Nucleus accumbens (tissue), 56 donors: ENCODE measurements around the gene KRTAP10-7.
"Not testable (repeated sequence)": the region's sequence is repeated elsewhere in the genome, so short reads cannot be mapped to it uniquely, and the experiment has no call there.

ENCODE experiments used
- DNase-seq, 56 donors: peaks; one replicate each; lab custom pipeline; 2025; lab: John Stamatoyannopoulos, UW

The KRTAP10-7 gene

DNA sequence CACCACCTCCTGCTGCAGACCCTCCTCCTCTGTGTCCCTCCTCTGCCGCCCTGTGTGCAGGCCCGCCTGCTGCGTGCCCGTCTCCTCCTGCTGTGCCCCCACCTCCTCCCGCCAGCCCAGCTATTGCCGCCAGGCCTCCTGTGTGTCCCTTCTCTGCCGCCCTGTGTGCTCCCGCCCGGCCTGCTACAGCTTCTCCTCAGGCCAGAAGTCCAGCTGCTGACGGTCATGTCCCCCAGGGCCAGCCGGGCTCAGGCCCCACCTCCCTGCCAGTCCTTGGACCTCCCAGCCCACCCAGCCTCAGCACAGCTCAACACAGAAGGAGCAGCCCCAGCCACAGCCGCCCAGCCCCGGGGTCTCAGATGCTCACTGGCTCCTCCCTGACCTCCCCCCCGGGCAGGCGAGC lies 27.4 kb downstream of the KRTAP10-7 start:
- DNase-seq: not testable (repeated sequence)

DNA sequence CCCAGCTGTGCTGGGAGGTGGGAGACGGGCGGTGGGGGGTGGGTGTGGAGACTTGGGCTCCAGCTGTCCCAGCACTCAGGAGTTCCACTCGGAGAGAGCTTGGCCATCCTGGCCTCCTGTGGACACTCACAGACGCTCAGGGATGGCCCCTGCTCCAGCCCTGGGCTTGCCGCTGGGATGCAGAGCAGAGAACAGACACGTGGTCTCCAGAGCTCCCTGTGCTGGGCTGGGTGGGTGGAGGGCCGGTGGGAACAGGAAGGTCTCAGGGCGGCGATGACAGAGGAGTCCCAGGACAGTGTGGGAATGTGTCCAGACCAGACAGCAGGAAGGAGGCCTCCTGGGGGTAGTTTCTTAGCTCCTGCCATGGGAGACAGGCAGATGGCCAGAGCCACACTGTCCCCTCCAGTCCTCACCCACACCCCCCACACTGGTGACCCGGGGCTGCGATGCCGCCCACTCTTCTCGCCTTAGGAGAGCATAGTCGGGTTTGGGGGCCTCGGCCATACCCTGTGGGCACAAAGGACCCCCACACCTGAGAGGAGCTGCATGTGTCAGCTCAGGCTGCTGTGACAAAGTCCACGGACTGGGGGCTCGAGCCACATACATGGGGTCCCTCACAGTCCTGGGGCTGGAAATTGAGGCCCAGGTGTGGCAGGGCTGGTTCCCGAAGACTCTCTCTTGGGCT lies 28.5 kb downstream of the KRTAP10-7 start:
- no peak for DNase-seq

DNA sequence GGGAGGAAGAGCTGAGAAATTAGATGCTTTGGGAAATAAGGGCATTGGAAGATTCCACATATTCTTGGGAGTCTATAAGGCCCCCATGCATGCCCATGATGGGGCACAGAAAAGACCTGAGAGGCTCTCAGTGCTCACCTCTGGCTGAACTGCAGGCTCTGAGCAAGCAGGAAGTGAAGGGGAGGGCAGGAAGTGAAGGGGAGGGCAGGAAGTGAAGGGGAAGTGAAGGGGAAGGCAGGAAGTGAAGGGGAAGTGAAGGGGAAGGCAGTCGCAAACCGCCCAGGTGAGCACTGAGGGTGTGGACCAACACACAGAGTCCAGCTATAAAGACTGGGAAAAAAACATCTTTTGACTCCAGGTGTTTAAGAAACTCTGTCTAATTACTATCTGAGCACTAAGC lies 30.0 kb downstream of the KRTAP10-7 start:
- DNase-seq: no peak

DNA sequence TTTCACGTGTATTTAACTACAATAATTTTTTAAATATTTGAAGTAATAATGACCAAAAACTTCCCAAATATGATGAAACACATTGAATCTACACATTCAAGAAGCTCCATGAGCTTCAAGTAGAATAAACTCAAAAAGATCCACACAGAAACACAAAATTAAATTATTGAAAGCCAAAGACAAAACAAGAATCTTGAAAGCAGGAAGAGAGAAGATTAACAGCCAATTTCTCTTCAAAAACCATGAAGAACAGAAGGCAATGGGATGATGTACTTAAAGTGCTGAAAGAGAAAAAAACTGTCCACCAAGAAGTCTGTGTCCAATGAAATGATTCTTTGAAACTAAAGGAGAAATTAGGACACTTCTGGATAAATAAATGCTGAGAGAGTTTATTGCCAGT lies 31.7 kb downstream of the KRTAP10-7 start:
- DNase-seq: no peak

DNA sequence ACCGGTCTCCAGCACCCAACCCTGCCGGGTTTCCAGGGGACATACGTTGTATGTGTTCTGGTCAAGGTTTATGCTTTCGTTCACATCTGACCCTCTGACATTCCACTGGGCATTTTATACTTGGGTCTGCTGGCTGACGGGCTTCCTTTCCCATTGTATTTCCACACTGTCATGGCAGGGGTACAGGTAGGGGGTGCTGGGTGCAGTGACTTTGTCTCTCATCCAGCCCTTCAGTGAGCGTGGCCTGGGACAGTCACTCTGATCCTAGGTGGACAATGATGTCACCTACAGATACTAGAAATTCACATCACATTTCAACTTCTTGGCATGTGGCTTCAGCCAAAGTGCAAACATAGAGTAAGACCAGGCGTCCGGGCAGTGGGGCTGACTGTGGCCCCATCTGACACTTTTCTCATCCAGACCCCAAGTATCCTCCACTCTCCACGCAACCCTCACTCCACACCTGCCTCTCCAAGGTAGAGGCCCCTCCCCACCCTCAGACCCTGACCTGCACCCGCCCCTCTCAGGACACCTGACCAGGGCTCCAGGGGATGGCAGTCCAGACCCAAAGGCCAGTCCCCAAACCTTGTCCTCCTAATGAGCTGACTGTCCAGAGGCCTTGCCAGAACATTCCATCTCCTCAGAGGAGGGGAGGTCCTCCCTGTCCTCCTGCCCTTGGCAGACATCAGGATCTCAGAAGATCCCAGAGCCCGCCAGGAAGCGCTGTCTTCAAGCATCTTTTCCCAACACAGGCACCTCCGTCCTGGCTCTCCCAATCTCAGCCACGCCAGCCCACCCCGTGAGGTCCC lies 36.0 kb downstream of the KRTAP10-7 start:
- no peak for DNase-seq

DNA sequence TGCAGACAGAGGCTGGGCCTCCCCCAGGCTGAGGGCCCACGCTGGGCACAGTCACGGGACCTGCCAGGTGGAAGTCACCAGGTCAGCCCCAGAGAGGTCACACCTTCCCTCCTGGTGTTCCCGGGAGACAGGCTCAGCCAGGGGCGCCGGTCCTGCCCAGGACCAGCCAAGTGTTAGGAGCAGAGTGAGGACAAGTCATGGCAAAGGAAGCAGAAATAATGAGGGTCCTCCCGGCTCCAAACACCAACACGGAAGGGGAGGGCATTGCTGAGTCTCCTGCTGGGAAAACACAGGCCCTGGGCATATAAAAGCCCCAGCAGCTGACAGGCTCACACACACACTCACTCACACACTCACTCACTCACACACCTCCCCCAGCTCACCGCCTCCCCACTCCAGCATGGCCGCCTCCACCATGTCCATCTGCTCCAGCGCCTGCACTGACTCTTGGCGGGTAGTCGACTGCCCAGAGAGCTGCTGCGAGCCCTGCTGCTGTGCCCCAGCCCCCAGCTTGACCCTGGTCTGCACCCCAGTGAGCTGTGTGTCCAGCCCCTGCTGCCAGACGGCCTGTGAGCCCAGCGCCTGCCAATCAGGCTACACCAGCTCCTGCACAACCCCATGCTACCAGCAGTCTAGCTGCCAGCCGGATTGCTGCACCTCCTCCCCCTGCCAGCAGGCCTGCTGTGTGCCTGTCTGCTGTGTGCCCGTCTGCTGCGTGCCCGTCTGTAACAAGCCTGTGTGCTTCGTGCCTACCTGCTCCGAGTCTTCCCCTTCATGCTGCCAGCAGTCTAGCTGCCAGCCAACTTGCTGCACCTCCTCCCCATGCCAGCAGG lies 36.8 kb downstream of the KRTAP10-7 start, which contains the start of gene KRTAP10-10:
Gene KRTAP10-10, plus strand, starts transcription at position 339 of the 833 bp plus-strand sequence. Its CDS starts 62 bp downstream, at position 401.
- no peak for DNase-seq

DNA sequence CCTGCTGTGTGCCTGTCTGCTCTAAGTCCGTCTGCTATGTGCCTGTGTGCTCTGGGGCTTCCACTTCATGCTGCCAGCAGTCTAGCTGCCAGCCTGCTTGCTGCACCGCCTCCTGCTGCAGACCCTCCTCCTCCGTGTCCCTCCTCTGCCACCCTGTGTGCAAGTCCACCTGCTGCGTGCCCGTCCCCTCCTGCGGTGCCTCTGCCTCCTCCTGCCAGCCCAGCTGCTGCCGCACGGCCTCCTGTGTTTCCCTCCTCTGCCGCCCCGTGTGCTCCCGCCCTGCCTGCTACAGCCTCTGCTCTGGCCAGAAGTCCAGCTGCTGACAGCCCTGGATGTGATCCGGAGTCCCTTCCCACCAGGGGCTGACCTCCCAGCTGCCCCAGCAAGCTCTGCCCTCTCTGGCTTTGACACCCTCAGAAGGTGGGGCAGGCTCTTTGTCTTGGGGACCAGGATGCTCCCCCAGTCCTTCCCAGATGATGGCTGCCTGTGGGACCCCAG lies 37.5 kb downstream of the KRTAP10-7 start:
- DNase-seq: not testable (repeated sequence)

DNA sequence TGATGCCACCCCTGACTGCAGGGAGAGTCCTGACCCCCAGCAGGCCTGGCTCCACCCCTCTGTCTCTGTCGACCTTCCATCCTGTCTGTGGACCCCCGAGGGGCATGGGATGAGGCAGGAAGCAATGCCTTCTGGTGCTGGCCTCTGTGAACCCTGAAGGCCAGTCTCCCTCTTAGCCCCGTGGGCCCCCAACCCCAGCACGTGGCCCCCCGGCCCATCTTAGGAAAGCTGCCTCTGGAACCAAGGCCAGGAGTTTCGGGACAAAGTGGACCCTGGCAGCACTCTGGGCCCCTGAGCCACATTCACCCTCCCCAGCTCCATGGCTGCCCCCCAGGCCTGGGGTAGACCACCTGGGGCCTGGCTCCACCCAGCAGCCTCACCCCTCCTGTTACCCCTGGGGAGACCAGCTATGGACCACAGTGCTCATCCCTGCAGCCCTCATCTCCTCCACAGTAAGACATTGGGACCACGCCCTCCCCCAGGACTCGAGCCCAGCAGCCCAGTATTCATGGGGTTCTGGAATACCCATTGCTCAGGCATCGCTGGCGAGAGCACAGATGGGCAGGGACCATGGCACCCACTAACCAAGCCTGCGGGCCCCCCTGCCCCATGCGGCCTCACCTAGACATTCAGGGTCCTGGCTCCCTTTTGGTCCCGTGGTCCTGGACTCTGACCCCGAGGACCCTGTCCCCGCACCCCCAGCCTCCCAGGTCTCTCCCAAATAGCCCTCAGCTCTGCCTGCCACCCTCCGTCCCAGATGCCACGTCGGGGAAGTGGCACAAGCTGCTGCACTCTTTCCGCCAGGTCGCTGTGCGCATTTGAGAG lies 38.3 kb downstream of the KRTAP10-7 start:
- not testable (repeated sequence) for DNase-seq

DNA sequence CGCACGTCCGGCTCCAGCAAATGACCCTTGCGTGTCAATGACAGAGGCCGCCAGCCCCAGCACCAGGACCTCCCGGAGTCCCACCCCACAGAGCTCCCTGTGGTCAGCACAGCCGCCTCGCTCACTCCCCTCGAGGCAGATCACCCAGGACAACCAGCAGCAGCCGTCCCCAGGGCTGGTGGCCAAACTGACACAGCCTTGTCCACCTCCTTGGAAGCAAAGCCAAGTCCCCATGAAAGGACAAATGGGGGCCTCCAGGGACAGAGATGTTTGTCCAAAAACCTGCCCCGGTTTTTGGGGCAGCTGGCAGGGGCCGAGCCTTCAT lies 38.9 kb downstream of the KRTAP10-7 start:
- no peak for DNase-seq

DNA sequence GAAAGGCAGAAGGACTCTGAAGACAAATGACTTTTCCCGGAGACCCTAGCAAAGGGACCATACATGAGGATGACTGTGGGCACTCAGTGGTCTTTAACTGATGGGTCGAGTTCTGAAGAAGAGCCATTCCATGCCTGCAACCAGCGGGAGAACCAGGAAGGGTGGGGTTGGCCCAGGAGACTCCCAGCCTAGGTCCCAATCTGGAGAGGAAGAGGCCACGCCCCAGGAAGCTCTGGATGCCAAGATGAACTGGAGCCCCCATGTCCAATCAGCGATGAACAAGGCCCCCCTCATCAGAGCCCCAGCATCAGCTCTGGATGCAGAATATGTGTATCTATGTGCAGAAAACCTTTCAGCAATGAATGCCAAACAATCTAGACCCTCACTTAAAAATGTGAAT lies 40.4 kb downstream of the KRTAP10-7 start:
- DNase-seq: no peak

DNA sequence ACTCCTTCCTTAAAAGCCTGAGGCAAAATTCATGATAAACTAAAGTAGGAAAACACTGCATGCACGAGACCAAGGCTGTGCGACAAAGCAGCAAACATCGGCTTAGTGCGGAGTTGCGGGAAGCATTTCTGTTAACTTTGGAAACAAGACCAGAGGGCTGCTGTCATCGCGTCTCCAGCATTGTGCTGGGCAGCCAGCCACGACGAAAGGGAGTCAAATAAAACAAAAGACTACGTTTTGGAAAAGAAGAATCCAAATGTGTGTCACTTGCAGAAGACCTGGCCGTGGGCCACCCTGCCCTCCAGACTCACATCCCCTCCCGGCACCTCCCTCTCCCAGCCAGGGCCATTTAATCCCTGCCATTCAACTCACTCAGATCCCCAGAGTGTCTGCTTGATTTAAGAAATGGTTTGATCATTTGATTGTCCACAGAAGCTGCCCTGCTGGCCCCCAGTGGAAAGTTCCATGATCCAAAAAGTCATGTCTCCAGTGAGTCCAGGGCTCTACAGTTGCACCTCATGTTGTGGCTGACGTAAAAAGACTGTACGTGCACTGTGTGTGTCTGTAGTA lies 43.4 kb downstream of the KRTAP10-7 start:
- no peak for DNase-seq

DNA sequence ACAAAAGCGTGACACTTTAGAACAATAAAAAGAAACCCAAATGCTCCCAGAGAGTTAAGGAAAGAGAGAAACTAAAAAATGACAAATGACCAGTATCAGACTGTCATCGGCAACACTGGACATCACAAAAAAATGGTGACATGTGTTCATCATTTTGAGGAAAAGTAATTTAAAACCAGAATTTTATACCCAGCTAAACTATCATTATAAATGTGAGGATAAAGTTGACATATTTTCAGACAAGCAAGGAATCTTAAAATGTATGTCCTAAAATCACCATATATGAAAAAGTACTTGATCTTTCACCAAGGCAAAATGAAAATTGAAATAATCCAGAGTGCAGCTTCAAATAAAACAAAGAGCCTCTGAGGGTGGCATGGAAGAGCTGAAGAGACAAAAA lies 44.5 kb downstream of the KRTAP10-7 start:
- DNase-seq: no peak

DNA sequence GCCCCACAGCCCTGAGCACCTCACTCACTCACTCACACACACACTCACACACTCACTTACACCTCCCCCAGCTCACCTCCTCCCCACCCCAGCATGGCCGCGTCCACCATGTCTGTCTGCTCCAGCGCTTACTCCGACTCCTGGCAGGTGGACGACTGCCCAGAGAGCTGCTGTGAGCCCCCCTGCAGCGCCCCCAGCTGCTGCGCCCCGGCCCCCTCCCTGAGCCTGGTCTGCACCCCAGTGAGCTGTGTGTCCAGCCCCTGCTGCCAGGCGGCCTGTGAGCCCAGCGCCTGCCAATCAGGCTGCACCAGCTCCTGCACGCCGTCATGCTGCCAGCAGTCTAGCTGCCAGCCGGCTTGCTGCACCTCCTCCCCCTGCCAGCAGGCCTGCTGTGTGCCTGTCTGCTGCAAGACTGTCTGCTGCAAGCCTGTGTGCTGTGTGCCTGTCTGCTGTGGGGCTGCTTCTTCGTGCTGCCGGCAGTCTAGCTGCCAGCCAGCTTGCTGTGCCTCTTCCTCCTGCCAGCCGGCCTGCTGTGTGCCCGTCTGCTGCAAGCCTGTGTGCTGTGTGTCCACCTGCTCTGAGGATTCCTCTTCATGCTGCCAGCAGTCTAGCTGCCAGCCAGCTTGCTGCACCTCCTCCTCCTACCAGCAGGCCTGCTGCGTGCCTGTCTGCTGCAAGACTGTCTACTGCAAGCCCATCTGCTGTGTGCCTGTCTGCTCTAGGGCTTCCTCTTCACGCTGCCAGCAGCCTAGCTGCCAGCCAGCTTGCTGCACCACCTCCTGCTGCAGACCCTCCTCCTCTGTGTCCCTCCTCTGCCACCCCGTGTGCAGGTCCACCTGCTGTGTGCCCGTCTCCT lies 46.2 kb downstream of the KRTAP10-7 start, which contains the start of gene KRTAP10-11:
Gene KRTAP10-11, plus strand, starts transcription at position 49 of the 856 bp plus-strand sequence. Its CDS starts 45 bp downstream, at position 94.
- not testable (repeated sequence) for DNase-seq

DNA sequence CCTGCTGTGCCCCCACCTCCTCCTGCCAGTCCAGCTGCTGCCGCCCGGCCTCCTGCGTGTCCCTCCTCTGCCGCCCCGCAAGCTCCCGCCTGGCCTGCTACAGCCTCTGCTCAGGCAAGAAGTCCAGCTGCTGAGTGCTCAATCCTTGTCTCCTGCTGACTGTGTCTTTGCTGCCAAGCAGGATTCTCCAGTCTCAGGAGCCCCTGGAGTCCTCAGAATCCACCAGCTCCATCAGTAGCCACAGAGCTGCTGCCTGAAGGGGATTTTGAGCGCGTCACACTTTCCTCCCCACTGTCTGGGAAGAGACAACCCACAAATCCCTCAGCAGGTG lies 46.8 kb downstream of the KRTAP10-7 start:
- DNase-seq: no peak

DNA sequence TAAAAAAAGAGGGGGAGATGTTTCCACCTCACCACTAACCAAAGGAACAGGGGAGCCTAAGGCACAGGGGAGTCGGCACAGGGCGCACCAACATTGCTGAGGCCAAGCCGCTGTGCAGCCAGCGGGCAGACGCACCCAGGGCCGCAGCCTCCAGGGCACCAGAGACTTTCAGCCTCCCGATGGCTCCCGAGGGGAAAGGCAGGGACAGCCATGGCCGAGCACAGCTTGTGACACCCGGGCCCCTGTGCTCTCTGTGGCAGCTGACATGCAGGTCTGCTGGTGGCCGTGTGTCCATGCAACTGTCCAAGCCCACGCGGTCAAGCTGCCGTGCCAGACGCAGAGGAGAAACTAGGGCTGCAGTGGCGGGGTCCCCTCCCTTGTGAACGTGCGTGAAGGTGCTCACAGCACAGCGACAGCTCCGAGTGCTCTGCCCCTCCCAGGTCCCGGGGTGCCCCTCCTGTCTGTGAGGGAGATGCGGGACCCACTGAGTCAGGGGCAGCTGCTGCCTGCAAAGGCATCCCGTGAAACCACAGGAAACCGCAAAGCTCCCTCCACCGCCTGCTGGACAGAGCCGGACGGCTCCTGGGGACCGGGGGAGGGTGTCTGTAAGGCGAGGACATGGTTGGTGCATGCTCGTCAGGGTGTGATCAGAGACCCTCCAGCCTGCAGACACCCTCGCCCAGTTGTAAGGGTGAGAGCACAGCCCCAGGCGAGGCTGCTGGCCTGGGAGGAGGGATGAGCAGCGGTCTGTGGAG lies 48.3 kb downstream of the KRTAP10-7 start:
- no peak for DNase-seq

DNA sequence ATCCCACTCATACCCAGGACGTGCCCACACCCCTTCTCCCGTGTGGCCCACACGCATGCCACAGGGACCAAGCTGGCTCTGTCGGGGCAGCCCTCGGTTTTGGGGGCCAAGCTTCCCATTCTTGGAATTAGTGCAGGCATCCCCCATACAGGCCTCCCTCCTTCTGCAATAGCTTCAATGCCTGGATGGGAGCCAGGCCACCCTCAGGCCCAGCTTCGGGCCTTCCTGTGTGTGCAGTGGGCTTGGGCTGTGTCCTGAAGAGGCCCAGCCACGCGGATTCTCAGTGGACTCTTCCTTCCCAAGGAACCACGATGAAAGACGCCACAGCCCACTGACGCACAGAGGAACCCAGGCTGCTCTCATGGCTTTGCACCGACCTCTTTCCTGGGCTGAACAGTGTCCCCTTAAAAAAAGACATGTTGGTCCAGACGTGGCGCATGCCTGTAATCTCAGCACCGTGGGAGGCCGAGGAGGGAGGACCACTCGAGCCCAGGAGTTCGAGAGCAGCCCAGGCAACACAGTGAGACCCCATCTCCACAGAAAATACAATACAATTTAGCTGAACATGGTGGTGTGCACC lies 49.2 kb downstream of the KRTAP10-7 start:
- DNase-seq: no peak

DNA sequence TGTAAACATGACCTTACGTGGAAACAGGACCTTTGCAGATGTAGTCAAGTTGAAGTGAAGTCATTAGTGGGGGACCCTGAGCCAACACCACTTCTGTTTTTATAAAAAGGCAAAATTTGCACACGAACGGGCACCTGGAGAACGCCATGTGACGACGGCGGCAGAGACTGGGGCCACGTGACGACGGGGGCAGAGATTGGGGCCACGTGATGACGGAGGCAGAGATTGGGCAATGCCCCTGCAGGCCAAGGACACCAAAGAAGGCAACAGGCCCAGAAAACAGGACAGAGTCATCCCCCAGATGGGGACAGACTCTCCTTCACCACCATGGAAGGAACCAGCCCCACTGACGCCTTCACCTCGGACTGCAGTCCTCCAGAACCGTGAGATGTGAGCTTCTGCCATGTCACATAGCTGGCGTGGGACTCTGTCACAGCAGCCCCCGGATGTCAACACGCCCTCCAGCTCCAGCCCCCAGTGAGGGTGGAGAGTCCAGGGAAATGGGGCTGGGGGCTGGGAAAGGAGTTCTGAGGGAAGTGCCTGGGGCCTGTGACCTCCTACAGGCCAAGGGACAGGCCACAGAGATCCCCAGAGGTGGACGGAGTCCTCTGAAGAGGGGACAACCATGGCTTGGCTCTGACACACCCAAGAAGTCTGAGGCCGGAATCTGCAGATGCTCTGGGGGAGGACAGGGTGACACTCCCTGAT lies 50.0 kb downstream of the KRTAP10-7 start:
- no peak for DNase-seq
